ENCODE results near the gene SLC39A2.

DNA sequence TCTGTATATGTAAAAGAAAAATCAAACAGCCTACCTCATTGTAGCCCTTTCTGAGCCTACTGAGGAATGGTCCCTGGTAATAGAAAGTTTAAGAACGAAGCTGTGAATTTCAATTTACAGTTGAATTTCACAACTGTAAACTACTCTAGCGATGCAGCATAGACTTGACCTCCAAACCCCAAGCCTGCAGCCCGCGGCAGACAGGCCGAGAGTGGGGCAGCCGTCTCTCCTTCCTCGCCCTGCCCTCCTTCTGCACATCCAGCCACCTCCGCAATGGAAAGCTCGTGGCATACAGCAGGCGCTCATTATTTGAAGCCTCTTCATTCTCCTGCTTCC is 28.5 kb upstream of the SLC39A2 start:
- TF ChIP-seq, protein P1, sequence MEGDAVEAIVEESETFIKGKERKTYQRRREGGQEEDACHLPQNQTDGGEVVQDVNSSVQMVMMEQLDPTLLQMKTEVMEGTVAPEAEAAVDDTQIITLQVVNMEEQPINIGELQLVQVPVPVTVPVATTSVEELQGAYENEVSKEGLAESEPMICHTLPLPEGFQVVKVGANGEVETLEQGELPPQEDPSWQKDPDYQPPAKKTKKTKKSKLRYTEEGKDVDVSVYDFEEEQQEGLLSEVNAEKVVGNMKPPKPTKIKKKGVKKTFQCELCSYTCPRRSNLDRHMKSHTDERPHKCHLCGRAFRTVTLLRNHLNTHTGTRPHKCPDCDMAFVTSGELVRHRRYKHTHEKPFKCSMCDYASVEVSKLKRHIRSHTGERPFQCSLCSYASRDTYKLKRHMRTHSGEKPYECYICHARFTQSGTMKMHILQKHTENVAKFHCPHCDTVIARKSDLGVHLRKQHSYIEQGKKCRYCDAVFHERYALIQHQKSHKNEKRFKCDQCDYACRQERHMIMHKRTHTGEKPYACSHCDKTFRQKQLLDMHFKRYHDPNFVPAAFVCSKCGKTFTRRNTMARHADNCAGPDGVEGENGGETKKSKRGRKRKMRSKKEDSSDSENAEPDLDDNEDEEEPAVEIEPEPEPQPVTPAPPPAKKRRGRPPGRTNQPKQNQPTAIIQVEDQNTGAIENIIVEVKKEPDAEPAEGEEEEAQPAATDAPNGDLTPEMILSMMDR (conservative IDR thresholded peaks at IDR 0.05; ENCODE audit: low read depth in 2 of 2), result no peak
- no peak for TF ChIP-seq EZH2 (IDR thresholded peaks at IDR 0.05; ENCODE audit: low read depth, unreplicated experiment)
- no peak for TF ChIP-seq POLR2AphosphoS5 (IDR thresholded peaks at IDR 0.05; ENCODE audit: low read depth)
- no peak for TF ChIP-seq ZNF114 (CRISPR knock-in tag; IDR thresholded peaks at IDR 0.05)
- TF ChIP-seq, protein P2, sequence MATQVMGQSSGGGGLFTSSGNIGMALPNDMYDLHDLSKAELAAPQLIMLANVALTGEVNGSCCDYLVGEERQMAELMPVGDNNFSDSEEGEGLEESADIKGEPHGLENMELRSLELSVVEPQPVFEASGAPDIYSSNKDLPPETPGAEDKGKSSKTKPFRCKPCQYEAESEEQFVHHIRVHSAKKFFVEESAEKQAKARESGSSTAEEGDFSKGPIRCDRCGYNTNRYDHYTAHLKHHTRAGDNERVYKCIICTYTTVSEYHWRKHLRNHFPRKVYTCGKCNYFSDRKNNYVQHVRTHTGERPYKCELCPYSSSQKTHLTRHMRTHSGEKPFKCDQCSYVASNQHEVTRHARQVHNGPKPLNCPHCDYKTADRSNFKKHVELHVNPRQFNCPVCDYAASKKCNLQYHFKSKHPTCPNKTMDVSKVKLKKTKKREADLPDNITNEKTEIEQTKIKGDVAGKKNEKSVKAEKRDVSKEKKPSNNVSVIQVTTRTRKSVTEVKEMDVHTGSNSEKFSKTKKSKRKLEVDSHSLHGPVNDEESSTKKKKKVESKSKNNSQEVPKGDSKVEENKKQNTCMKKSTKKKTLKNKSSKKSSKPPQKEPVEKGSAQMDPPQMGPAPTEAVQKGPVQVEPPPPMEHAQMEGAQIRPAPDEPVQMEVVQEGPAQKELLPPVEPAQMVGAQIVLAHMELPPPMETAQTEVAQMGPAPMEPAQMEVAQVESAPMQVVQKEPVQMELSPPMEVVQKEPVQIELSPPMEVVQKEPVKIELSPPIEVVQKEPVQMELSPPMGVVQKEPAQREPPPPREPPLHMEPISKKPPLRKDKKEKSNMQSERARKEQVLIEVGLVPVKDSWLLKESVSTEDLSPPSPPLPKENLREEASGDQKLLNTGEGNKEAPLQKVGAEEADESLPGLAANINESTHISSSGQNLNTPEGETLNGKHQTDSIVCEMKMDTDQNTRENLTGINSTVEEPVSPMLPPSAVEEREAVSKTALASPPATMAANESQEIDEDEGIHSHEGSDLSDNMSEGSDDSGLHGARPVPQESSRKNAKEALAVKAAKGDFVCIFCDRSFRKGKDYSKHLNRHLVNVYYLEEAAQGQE (IDR thresholded peaks at IDR 0.05; ENCODE audit: unreplicated experiment), result no peak
- TF ChIP-seq JUNB (IDR thresholded peaks at IDR 0.05; ENCODE audit: unreplicated experiment), result no peak
- no peak for TF ChIP-seq CREB1 (CRISPR knock-in tag; IDR thresholded peaks at IDR 0.05; ENCODE audit: low read depth)
- TF ChIP-seq STAT1 (IDR thresholded peaks at IDR 0.05; ENCODE audit: unreplicated experiment), result no peak
- no peak for TF ChIP-seq NANOG (IDR thresholded peaks at IDR 0.05; ENCODE audit: borderline replicate concordance)
- TF ChIP-seq, protein P3, sequence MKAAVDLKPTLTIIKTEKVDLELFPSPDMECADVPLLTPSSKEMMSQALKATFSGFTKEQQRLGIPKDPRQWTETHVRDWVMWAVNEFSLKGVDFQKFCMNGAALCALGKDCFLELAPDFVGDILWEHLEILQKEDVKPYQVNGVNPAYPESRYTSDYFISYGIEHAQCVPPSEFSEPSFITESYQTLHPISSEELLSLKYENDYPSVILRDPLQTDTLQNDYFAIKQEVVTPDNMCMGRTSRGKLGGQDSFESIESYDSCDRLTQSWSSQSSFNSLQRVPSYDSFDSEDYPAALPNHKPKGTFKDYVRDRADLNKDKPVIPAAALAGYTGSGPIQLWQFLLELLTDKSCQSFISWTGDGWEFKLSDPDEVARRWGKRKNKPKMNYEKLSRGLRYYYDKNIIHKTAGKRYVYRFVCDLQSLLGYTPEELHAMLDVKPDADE (IDR thresholded peaks at IDR 0.05), result no peak
